Gastrocnemius medialis (tissue), 4 donors: ENCODE results near the gene ASB1. TPM values are rescaled to one million over a fixed set of nuclear protein-coding genes. Genes with fewer than 3 reads are reported as not detected.

ENCODE experiments used
- ATAC-seq, 2 donors: fragments of 150-250 bp; one replicate each; pipeline ENCODE4 v1.9.1; 2016
- DNase-seq, 2 donors: peaks; one replicate each; pipeline ENCODE4 v3.0.0-alpha.2; 2019
- H3K27ac ChIP-seq, 4 donors: fragments of 200-600 bp; sonication (generic); 1 replicate in 1 of 4; 2 replicates in 3 of 4; pipeline ENCODE4 v1.5.1; 2016 to 2018; ENCODE audit warnings: mild to moderate bottlenecking in 2 of 4, moderate library complexity in 1 of 4
- H3K27me3 ChIP-seq, 3 donors: fragments of 200-600 bp; sonication (generic) in 2 of 3; 1 replicate in 1 of 3; 2 replicates in 2 of 3; pipeline versions ENCODE4 v1.5.1 to v1.6.0; 2016 to 2019; ENCODE audit warnings: mild to moderate bottlenecking in 1 of 3, moderate library complexity in 1 of 3
- H3K36me3 ChIP-seq, 2 donors: fragments of 200-600 bp; sonication (generic) in 1 of 2; one replicate each; pipeline ENCODE4 v1.5.1; 2017 to 2018
- H3K4me1 ChIP-seq, 2 donors: fragments of 200-600 bp; sonication (generic) in 1 of 2; one replicate each; pipeline ENCODE4 v1.5.1; 2016 to 2017; ENCODE audit warnings: mild to moderate bottlenecking in 2 of 2
- H3K4me3 ChIP-seq, 4 donors: fragments of 200-600 bp; sonication (generic) in 3 of 4; 1 replicate in 1 of 4; 2 replicates in 3 of 4; pipeline ENCODE4 v1.5.1; 2016 to 2019; ENCODE audit warnings: mild to moderate bottlenecking in 2 of 4
- H3K9me3 ChIP-seq, 3 donors: fragments of 200-600 bp; sonication (generic) in 2 of 3; 1 replicate in 1 of 3; 2 replicates in 2 of 3; pipeline ENCODE4 v1.5.1; 2016 to 2019
- CTCF ChIP-seq, 5 experiments: fragments of 450-650 bp in 3 of 5; fragments of 200-600 bp in 2 of 5; sonication (generic) in 2 of 5; IDR thresholded peaks in 4 of 5; conservative IDR thresholded peaks in 1 of 5; 1 replicate in 4 of 5; 2 replicates in 1 of 5; pipeline ENCODE4 v1.5.1; 2016 to 2019; ENCODE audit warnings: antibody characterized with exemption in 5 of 5, mild to moderate bottlenecking in 3 of 5, moderate library complexity in 3 of 5
- POLR2A ChIP-seq, 2 donors: fragments of 450-650 bp; IDR thresholded peaks; one replicate each; pipeline ENCODE4 v1.6.1; 2017; ENCODE audit warnings: antibody characterized with exemption in 2 of 2, mild to moderate bottlenecking in 2 of 2, moderate library complexity in 2 of 2
- in situ Hi-C, 4 donors: fragments of 200-750 bp; cut with MboI; loops; one replicate each; pipeline versions ENCODE4 v1.15.0 to v1.8.0; 2017; ENCODE audit warnings: low sequenced_read_pairs in 4 of 4
- intact Hi-C: fragments of 100-400 bp; cut with DNase I; formaldehyde crosslinking; loops from one replicate; pipeline ENCODE4 v1.15.1; 2023; ENCODE audit warnings: low total_unique reads
- total RNA-seq, 4 donors: library from RNA; depleted of rRNA; stranded (reverse); fragments of >200 nt; gene quantifications; one replicate each; pipeline versions ENCODE4 v1.1.0 to v1.2.3, GENCODE V29; 2016

ASB1 gene
- total RNA-seq, 4 donors from 2014 or later, result 17.1 to 33.6 (median 26.3) TPM

DNA sequence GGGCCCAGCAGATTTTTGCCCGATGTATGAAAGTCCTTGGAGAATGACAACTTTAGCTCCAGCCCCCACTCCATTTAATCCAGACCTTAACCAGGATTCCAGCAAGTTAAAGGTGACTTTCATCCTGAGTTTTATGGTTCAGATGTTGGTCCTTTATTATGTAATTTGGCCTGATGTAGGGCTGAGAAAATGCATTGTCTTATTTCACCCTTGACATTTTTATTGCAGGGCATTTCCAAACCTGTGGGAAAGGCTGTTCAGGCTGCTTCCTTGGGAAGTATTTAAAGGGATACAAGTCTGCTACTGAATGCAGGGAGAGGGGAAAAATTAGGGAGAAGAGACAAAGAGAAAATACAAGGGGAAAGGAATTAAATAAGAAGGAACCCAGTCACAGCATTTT, 48.8 kb downstream of the ASB1 start:
- no peak for TF ChIP-seq POLR2A (IDR thresholded peaks at IDR 0.05)
- TF ChIP-seq CTCF (IDR thresholded peaks at IDR 0.05 in 4 of 5, conservative IDR thresholded peaks at IDR 0.05 in 1 of 5), result no peak
- no peaks in the 10 kb centered on the region for H3K36me3 ChIP-seq
- DNase-seq (no peak), ATAC-seq (no peak)
- H3K27ac ChIP-seq, result no peak overlapping the region
- no peaks in the 10 kb centered on the region for H3K27me3 ChIP-seq
- intact Hi-C loops, result no loop called here
- peaks cover 0 to 7% (median 0%) of the 10 kb centered on the region in 3 donors for H3K9me3 ChIP-seq
- in situ Hi-C loops, result no loop called here
- no peaks in the 10 kb centered on the region for H3K4me1 ChIP-seq
- no peak overlapping the region for H3K4me3 ChIP-seq

GRCh38 chr2:238476258-238476657, 49.5 kb downstream of the ASB1 start:
- H3K9me3 ChIP-seq, result peaks cover 0 to 7% (median 0%) of the 10 kb centered on the region in 3 donors
- H3K4me1 ChIP-seq, result no peaks in the 10 kb centered on the region
- no peaks in the 10 kb centered on the region for H3K36me3 ChIP-seq
- ATAC-seq, result no peak
- H3K4me3 ChIP-seq, result no peak overlapping the region
- DNase-seq, result no peak
- no peak overlapping the region for H3K27ac ChIP-seq
- TF ChIP-seq POLR2A (IDR thresholded peaks at IDR 0.05), result no peak
- TF ChIP-seq CTCF (IDR thresholded peaks at IDR 0.05 in 4 of 5, conservative IDR thresholded peaks at IDR 0.05 in 1 of 5), result no peak
- intact Hi-C loops (no loop called here), in situ Hi-C loops (no loop called here)
- H3K27me3 ChIP-seq, result no peaks in the 10 kb centered on the region

DNA sequence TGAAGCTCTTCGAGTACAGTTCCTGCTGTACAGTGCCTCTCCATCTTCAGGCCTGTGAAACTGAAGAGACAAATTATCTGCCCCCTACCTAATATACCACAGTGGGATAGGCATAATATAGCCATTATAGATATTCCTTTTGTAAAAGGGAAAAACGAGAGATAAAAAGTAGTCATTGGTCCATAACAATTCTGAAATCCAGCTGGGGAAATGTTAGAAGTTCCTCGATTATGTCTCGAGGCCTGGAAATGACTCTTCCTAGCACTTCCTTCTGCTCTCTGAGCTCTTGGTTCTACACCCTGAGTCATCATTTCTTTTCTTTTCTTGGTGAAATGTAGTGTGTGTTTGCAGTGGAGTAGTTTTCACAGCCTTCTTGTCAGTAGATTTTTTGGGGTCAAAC, 51.5 kb downstream of the ASB1 start:
- no peaks in the 10 kb centered on the region for H3K4me1 ChIP-seq
- H3K27ac ChIP-seq, result no peak overlapping the region
- ATAC-seq (no peak), DNase-seq (no peak)
- H3K36me3 ChIP-seq, result no peaks in the 10 kb centered on the region
- in situ Hi-C loops (no loop called here), intact Hi-C loops (no loop called here)
- peaks cover 0 to 5% (median 0%) of the 10 kb centered on the region in 3 donors for H3K9me3 ChIP-seq
- no peak for TF ChIP-seq CTCF (IDR thresholded peaks at IDR 0.05 in 4 of 5, conservative IDR thresholded peaks at IDR 0.05 in 1 of 5)
- TF ChIP-seq POLR2A (IDR thresholded peaks at IDR 0.05), result no peak
- no peaks in the 10 kb centered on the region for H3K27me3 ChIP-seq
- no peak overlapping the region for H3K4me3 ChIP-seq

DNA sequence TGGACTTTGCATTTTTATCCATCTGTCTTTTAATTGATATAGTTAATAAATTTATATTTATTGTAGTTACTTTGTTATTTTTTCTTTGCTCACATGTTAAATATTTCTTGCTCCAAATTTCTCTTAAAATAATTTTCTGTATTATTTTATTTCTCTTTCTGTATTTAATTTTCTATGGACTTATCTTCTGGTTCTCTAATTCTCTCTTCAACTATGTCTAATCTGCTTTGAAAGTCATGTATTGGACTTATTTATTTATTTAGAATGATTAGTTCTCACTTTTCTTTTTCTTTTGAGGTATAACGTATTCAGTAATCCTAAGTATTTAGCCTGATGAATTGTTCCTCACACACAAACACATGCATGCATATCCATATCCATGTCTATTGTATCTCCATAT, 53.1 kb downstream of the ASB1 start:
- H3K4me1 ChIP-seq, result no peaks in the 10 kb centered on the region
- H3K4me3 ChIP-seq, result no peak overlapping the region
- ATAC-seq (no peak), DNase-seq (no peak)
- in situ Hi-C loops (no loop called here), intact Hi-C loops (no loop called here)
- no peaks in the 10 kb centered on the region for H3K36me3 ChIP-seq
- TF ChIP-seq CTCF (IDR thresholded peaks at IDR 0.05 in 4 of 5, conservative IDR thresholded peaks at IDR 0.05 in 1 of 5), result no peak
- TF ChIP-seq POLR2A (IDR thresholded peaks at IDR 0.05), result no peak
- no peaks in the 10 kb centered on the region for H3K9me3 ChIP-seq
- no peak overlapping the region for H3K27ac ChIP-seq
- H3K27me3 ChIP-seq, result no peaks in the 10 kb centered on the region

- H3K4me3 ChIP-seq, result no peak overlapping the region
- no peak for ATAC-seq
- H3K36me3 ChIP-seq, result no peaks in the 10 kb centered on the region
- in situ Hi-C loops, result no loop called here
- no peaks in the 10 kb centered on the region for H3K27me3 ChIP-seq
- H3K9me3 ChIP-seq, result no peaks in the 10 kb centered on the region
- intact Hi-C loops, result no loop called here
- no peaks in the 10 kb centered on the region for H3K4me1 ChIP-seq
- TF ChIP-seq CTCF (IDR thresholded peaks at IDR 0.05 in 4 of 5, conservative IDR thresholded peaks at IDR 0.05 in 1 of 5), result no peak
- no peak for TF ChIP-seq POLR2A (IDR thresholded peaks at IDR 0.05)
- H3K27ac ChIP-seq, result no peak overlapping the region
- DNase-seq, result no peak
Measured at GRCh38 chr2:238483021-238483420, 56.3 kb downstream of the ASB1 start.
